HepG2 (cell line): ENCODE data around the gene PSMC5. TPM values are rescaled to one million over a fixed set of nuclear protein-coding genes. Genes with fewer than 3 reads are reported as not detected.

Source experiments
- GRHL1 ChIP-seq: sonication (generic); formaldehyde crosslinking; conservative IDR thresholded peaks from 2 replicates; pipeline ENCODE4 v1.8.0; 2022; ENCODE audit warnings: missing genetic modification reagents
- KAT7 ChIP-seq: IDR thresholded peaks from 2 replicates; pipeline ENCODE4 v1.6.1; 2018; ENCODE audit warnings: borderline replicate concordance, missing compliant biosample characterization
- KLF9 ChIP-seq: IDR thresholded peaks from 2 replicates; pipeline ENCODE4 v1.6.1; 2016; ENCODE audit warnings: low read depth
- MED8 ChIP-seq: sonication (generic); formaldehyde crosslinking; IDR thresholded peaks from 2 replicates; pipeline ENCODE4 v1.8.1; 2023; ENCODE audit warnings: mild to moderate bottlenecking, missing genetic modification reagents; ENCODE audit not compliant: insufficient replicate concordance
- NFE2L1 ChIP-seq: sonication (generic); formaldehyde crosslinking; IDR thresholded peaks from 2 replicates; pipeline ENCODE4 v1.4.0; 2020; ENCODE audit warnings: missing genetic modification reagents, mild to moderate bottlenecking, borderline replicate concordance
- NFKBIZ ChIP-seq: IDR thresholded peaks from 2 replicates; pipeline ENCODE4 v1.6.1; 2018; ENCODE audit warnings: missing genetic modification reagents, missing compliant biosample characterization
- PBX2 ChIP-seq: IDR thresholded peaks from 2 replicates; pipeline ENCODE4 v1.6.1; 2016; ENCODE audit warnings: control low read depth
- POLR2AphosphoS5 ChIP-seq: IDR thresholded peaks from 2 replicates; pipeline ENCODE4 v1.6.1; 2012; ENCODE audit warnings: low read depth, low read length
- SALL2 ChIP-seq: sonication (generic); formaldehyde crosslinking; IDR thresholded peaks from 2 replicates; pipeline ENCODE4 v1.8.1; 2023; ENCODE audit warnings: mild to moderate bottlenecking, missing genetic modification reagents, inconsistent platforms
- ZBTB44 ChIP-seq: sonication (generic); formaldehyde crosslinking; IDR thresholded peaks from 2 replicates; pipeline ENCODE4 v1.4.0; 2020; ENCODE audit warnings: missing genetic modification reagents
- ZNF292 ChIP-seq: sonication (generic); formaldehyde crosslinking; IDR thresholded peaks from 2 replicates; pipeline ENCODE4 v1.8.1; 2022; ENCODE audit warnings: mild to moderate bottlenecking, low read depth, missing genetic modification reagents, borderline replicate concordance
- ZNF414 ChIP-seq: sonication (generic); formaldehyde crosslinking; IDR thresholded peaks from 2 replicates; pipeline ENCODE4 v1.5.0; 2020; ENCODE audit warnings: missing genetic modification reagents
- ZNF441 ChIP-seq: sonication (generic); formaldehyde crosslinking; IDR thresholded peaks from 2 replicates; pipeline ENCODE4 v1.7.0; 2021; ENCODE audit warnings: missing genetic modification reagents, borderline replicate concordance
- ZNF563 ChIP-seq: sonication (generic); formaldehyde crosslinking; IDR thresholded peaks from 2 replicates; pipeline ENCODE4 v1.8.0; 2022; ENCODE audit warnings: mild to moderate bottlenecking, moderate library complexity, missing genetic modification reagents
- ZNF605 ChIP-seq: sonication (generic); formaldehyde crosslinking; IDR thresholded peaks from 2 replicates; pipeline ENCODE4 v1.8.0; 2022; ENCODE audit warnings: mild to moderate bottlenecking, missing genetic modification reagents
- polyA plus RNA-seq, 8 experiments: library from polyadenylated mRNA; depleted of rRNA in 3 of 8; stranded (reverse) in 7 of 8; unstranded in 1 of 8; fragments of >200 nt; fragmentation: Illumina TruSeq in 4 of 8; extraction: Trizol in 4 of 8; gene quantifications; 2 replicates each; pipeline versions ENCODE4 v1.2.1 to v1.2.3, GENCODE V29; 2011 to 2016; ENCODE audit warnings: low read depth in 4 of 8, missing spikeins in 1 of 8, mixed read lengths in 1 of 8; ENCODE audit not compliant: insufficient read depth in 1 of 8
- total RNA-seq, 5 experiments: library from RNA; depleted of rRNA; stranded (reverse); fragments of >200 nt; fragmentation: Illumina TruSeq; extraction: Trizol; gene quantifications; 2 replicates each; pipeline ENCODE4 v1.2.3, GENCODE V29; 2016; ENCODE audit warnings: low read depth in 1 of 5
- TF ChIP-seq, protein P1 (sequence below): sonication (generic); formaldehyde crosslinking; IDR thresholded peaks from 2 replicates; pipeline ENCODE4 v1.5.0; 2020; ENCODE audit warnings: mild to moderate bottlenecking, missing genetic modification reagents
- TF ChIP-seq, protein P2 (sequence below): sonication (generic); formaldehyde crosslinking; IDR thresholded peaks from 2 replicates; pipeline ENCODE4 v1.5.0; 2020; ENCODE audit warnings: missing genetic modification reagents, mild to moderate bottlenecking, borderline replicate concordance

Gene PSMC5
- total and polyA plus RNA-seq, 2 of the 13 experiments (the other 11 are each of a cell fraction or from before 2014, with no cell fraction given), result 35.3 to 128 TPM

DNA sequence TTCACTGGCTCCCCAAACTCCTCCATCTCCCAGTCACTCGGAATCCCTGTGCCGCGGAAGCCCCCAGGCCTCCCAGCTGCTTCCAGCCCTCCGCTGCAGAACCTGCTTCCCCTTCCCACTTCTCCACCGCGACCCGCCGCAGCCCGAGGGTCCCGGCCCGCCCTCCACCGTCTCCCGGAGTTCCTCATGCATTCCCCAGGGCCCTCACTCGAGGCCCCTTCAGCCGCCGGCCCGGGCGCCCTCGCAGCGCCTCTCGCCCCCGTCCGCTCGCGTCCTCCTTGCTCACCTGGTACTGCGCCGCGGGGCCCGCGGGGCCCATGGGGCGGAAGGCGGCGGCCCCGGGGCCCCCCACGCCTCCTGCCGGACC is 14.9 kb downstream of the PSMC5 start (continued):
- TF ChIP-seq ZNF414 (CRISPR knock-in tag), result no peak
- 0 out of 2 replicates have a peak, but pooled peaks have one; percentile 5 for TF ChIP-seq KAT7
- TF ChIP-seq KLF9 (CRISPR knock-in tag), result no peak
- no peak for TF ChIP-seq NFKBIZ (CRISPR knock-in tag)
- TF ChIP-seq GRHL1 (CRISPR knock-in tag), result no peak
- no peak for TF ChIP-seq POLR2AphosphoS5
- TF ChIP-seq ZNF441 (CRISPR knock-in tag), result no peak
- TF ChIP-seq NFE2L1 (CRISPR knock-in tag), result no peak
- no peak for TF ChIP-seq ZNF605 (CRISPR knock-in tag)
- TF ChIP-seq SALL2 (CRISPR knock-in tag), result no peak
- no peak for TF ChIP-seq ZBTB44 (CRISPR knock-in tag)
- TF ChIP-seq, protein P1, sequence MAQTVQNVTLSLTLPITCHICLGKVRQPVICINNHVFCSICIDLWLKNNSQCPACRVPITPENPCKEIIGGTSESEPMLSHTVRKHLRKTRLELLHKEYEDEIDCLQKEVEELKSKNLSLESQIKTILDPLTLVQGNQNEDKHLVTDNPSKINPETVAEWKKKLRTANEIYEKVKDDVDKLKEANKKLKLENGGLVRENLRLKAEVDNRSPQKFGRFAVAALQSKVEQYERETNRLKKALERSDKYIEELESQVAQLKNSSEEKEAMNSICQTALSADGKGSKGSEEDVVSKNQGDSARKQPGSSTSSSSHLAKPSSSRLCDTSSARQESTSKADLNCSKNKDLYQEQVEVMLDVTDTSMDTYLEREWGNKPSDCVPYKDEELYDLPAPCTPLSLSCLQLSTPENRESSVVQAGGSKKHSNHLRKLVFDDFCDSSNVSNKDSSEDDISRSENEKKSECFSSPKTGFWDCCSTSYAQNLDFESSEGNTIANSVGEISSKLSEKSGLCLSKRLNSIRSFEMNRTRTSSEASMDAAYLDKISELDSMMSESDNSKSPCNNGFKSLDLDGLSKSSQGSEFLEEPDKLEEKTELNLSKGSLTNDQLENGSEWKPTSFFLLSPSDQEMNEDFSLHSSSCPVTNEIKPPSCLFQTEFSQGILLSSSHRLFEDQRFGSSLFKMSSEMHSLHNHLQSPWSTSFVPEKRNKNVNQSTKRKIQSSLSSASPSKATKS (CRISPR knock-in tag), result no peak
- TF ChIP-seq, protein P2, sequence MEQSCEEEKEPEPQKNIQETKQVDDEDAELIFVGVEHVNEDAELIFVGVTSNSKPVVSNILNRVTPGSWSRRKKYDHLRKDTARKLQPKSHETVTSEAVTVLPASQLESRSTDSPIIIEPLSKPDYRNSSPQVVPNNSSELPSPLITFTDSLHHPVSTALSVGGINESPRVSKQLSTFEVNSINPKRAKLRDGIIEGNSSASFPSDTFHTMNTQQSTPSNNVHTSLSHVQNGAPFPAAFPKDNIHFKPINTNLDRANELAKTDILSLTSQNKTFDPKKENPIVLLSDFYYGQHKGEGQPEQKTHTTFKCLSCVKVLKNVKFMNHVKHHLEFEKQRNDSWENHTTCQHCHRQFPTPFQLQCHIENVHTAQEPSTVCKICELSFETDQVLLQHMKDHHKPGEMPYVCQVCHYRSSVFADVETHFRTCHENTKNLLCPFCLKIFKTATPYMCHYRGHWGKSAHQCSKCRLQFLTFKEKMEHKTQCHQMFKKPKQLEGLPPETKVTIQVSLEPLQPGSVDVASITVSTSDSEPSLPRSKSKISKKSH (CRISPR knock-in tag), result no peak
- TF ChIP-seq PBX2, result no peak
- TF ChIP-seq ZNF292 (CRISPR knock-in tag), result no peak
- TF ChIP-seq ZNF563, result no peak
- no peak for TF ChIP-seq MED8 (CRISPR knock-in tag)
- TF ChIP-seq, all 625 proteins: peak for 17
